GM19463 (cell line): ENCODE results near the gene ARHGAP19.
A peak's percentile ranks its signal among the peaks of the same experiment; 100 is the strongest.

ENCODE experiments used
- ATAC-seq: cut with Tn5 transposase; IDR thresholded peaks from one replicate; pipeline ENCODE4 v1.9.1; 2021; ENCODE audit warnings: mild to moderate bottlenecking, moderate library complexity; ENCODE audit not compliant: unreplicated experiment

The ARHGAP19 gene

DNA sequence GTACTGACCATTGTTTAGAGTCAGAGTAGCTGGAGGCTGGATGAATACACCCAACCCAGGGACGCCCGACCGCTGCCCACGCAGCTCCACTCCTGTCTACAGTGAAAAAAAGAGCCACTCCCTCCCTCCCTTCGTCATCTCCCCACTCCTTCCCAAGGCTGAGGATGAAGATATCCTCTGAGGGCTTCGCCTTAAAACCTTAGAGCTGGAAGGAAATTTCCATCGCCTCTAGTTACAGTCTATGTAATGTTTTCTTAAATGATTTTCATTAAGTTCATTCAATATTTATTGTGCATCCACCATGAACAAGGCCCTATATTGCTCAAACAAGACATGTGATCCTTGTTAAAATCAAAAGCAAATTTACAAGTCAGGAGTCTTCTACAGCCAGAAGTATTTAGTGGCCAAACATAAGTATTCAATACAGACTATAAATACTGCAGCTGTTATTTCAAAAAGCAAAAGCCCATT, 95.4 kb downstream of the ARHGAP19 start:
- ATAC-seq, result no peak

GRCh38 chr10:97196223-97197029, 96.0 kb downstream of the ARHGAP19 start:
- peak; percentile 62 for ATAC-seq

GRCh38 chr10:97195706-97196222, 96.7 kb downstream of the ARHGAP19 start:
- no peak for ATAC-seq

- no peak for ATAC-seq
These were observed 99.4 kb downstream of the ARHGAP19 start for GRCh38 chr10:97192952-97193435.

DNA sequence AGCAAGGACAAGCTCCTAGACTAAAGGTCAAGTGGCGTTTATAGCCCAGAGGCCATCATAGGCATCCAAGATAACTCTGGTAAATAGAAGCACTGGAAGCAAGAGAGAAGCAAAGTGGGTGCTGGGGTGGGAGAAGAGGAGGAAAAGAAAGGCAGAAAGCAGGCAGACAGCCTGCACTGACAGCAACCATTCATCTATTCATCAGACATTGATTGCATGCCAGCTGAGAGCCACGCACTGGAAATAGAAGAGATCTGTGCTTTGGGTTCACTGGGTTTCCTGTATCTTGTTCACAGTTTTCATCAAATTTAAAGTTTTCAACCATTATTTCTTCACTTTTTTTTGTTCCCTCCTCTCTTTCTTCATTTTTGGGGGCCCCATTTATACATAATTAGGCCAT, 102.0 kb downstream of the ARHGAP19 start:
- no peak for ATAC-seq

- ATAC-seq, result no peak
These were observed 104.2 kb downstream of the ARHGAP19 start for GRCh38 chr10:97188261-97188711.

GRCh38 chr10:97186911-97187310, 105.5 kb downstream of the ARHGAP19 start:
- ATAC-seq, result no peak

- no peak for ATAC-seq
These were observed 106.9 kb downstream of the ARHGAP19 start, which contains the start of gene SLIT1 for GRCh38 chr10:97185326-97186058. Gene SLIT1 (minus strand): TSS chr10:97185959. CDS start chr10:97185674, 285 bp downstream.

GRCh38 chr10:97184971-97185325, 107.5 kb downstream of the ARHGAP19 start:
- ATAC-seq, result no peak

- no peak for ATAC-seq
These were observed 109.1 kb downstream of the ARHGAP19 start for GRCh38 chr10:97183314-97183713.

- ATAC-seq, result no peak
These were observed 110.0 kb downstream of the ARHGAP19 start for GRCh38 chr10:97182288-97182990.

DNA sequence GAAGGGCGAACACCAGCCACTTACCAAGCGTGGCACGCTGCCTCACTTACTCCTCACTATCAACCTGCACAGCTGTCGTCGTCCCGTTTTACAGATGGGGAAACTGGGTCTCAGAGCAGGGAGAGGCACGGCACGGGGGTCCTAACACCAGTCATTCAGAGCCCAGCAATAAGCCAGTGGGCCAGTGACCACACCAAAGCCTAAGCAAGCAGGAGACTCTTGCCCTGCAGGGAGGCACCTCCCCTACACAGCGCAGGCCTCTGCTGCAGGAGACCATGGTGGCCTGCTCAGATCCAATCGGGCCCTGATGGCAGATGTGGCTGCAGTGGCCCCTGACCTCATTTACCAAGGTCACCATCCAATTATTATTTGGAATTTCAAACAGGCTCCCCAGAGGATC, 111.5 kb downstream of the ARHGAP19 start:
- ATAC-seq, result no peak

- no peak for ATAC-seq
These were observed 112.1 kb downstream of the ARHGAP19 start for GRCh38 chr10:97180363-97180755.

- no peak for ATAC-seq
These were observed 112.6 kb downstream of the ARHGAP19 start for GRCh38 chr10:97179731-97180362.

DNA sequence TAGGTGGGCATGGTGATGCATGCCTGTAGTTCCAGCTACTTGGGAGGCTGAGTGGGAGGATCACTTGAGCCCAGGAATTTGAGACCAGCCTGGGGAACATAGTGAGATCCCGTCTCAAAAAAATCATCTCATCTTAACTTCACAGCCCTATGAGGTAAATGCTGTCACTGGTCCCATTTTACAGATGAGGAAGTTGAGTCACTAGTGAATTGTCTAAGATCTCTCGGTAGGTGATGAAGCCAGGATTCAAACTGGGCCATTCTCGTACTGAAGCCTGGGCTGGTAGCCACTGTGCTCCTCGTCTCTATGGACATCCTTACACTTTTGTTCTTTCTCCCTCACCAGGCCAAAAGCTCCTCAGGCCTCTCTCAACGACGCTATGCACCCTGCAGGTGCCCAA, 113.1 kb downstream of the ARHGAP19 start:
- ATAC-seq, result no peak

DNA sequence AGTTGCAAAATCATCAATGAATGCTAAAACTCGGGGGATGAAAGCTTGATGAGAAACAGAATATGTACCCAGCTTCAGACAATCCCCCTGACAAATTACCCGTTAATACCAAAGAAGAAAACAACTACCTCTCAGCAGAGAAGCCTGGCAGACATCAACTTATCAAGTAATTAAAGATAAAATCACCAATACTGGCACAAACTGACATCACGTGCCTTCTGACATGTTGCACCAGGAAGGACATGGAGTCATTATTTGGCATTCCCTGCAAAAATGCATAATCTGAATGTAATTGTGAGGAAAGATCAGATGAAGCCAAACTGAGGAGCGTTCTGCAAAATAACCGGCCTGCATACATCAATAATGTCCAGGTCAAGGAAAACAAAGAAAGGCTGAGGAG, 114.4 kb downstream of the ARHGAP19 start:
- no peak for ATAC-seq

DNA sequence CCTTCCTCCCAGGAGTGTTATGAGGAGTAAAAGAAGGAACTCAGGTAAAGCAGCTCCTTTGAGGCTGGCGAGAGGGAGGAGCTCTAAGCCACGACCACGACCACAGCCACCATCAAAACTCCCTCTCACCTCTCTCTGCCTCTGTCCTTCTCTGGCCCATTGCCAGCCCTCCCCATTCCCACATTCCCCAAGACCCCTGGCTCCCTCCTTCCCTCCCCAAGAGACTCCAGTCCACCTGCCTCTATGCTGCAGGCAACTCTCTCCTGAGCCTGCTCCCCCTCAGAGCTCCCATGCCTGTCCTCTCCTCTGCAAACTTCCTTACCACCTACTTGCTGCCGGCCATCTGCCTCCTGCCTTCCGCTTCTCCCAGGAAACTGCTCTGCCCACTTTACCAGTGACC, 116.2 kb downstream of the ARHGAP19 start:
- no peak for ATAC-seq

DNA sequence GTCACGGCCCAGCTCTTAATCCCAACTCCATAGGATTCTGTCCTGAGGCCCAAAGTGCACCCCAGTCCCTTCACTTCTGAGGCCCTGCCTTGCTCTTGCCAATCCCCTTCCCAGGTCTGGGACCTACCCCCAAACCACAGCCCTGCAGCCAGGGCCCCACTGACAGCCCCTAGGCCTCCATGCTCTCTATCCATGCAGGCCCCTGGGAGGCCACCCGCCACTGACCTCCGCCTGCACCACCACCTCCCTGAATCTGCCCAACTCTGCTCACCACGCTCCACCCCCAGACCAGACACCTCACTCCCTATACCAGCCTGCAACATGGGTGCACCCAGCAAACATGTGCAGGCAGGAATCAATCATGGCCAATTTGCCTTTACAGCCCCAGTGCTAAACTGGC, 116.9 kb downstream of the ARHGAP19 start:
- ATAC-seq, result no peak

GRCh38 chr10:97174941-97175340, 117.5 kb downstream of the ARHGAP19 start:
- no peak for ATAC-seq

DNA sequence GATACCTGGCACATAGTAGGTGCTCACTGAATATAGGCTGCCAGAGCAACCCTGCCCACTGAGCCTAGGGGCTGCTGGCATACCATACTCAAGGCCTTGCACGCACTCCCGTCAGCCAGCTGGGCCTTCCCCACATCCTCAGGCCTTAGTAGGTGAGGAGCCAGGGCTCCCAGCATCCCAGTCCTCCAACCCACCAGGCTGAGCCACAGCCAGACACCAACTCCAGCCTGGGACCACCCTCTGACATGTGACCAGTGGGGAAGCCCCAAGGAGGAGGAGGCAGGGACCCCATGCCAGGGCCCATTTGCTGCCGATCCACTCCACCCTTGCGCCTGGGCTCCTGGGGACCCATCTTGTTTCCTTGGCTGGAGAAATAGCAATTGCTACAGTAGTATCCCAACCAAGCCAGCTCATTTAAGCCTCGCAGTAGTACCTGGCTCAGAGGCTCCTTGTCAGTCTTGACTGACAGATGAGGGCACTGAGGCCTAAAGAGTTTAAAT, 118.1 kb downstream of the ARHGAP19 start:
- ATAC-seq, result no peak
